Vagina (tissue), 2 donors: ENCODE measurements around the gene CDCP1. TPM values are rescaled to one million over a fixed set of nuclear protein-coding genes. Genes with fewer than 3 reads are reported as not detected.

Experiments
- DNase-seq, 2 donors: peaks; one replicate each; pipeline ENCODE4 v3.0.0-alpha.2; 2017; ENCODE audit errors: extremely low spot score in 2 of 2
- H3K27ac ChIP-seq: fragments of 200-600 bp; sonication (generic); one replicate; pipeline ENCODE4 v1.5.1; 2019
- H3K27me3 ChIP-seq: fragments of 200-600 bp; sonication (generic); one replicate; pipeline ENCODE4 v1.5.1; 2019
- H3K36me3 ChIP-seq, 2 donors: fragments of 200-600 bp; sonication (generic); one replicate each; pipeline ENCODE4 v1.5.1; 2017 to 2019
- H3K4me1 ChIP-seq: fragments of 200-600 bp; sonication (generic); one replicate; pipeline ENCODE4 v1.5.1; 2019
- H3K4me3 ChIP-seq, 2 donors: fragments of 200-600 bp; sonication (generic); 1 replicate in 1 of 2; 2 replicates in 1 of 2; pipeline ENCODE4 v1.5.1; 2016 to 2019
- H3K9me3 ChIP-seq: fragments of 200-600 bp; sonication (generic); one replicate; pipeline ENCODE4 v1.5.1; 2019
- CTCF ChIP-seq, 3 experiments: fragments of 450-650 bp in 2 of 3; fragments of 200-600 bp in 1 of 3; sonication (generic) in 1 of 3; IDR thresholded peaks; one replicate each; pipeline ENCODE4 v1.5.1; 2017 to 2019; ENCODE audit warnings: antibody characterized with exemption in 3 of 3, mild to moderate bottlenecking in 2 of 3, moderate library complexity in 2 of 3
- POLR2A ChIP-seq, 2 donors: fragments of 450-650 bp; IDR thresholded peaks; one replicate each; pipeline ENCODE4 v1.6.1; 2017; ENCODE audit warnings: antibody characterized with exemption in 2 of 2, mild to moderate bottlenecking in 2 of 2, moderate library complexity in 2 of 2
- POLR2AphosphoS5 ChIP-seq, 2 donors: sonication (generic); formaldehyde crosslinking; IDR thresholded peaks; one replicate each; pipeline ENCODE4 v1.9.0; 2017; ENCODE audit warnings: antibody characterized with exemption in 2 of 2, mild to moderate bottlenecking in 2 of 2, low read depth in 1 of 2; ENCODE audit not compliant: insufficient read depth in 1 of 2
- intact Hi-C: fragments of 100-400 bp; cut with DNase I; formaldehyde crosslinking; loops from one replicate; pipeline ENCODE4 v1.15.1; 2023
- total RNA-seq: library from RNA; depleted of rRNA; stranded (reverse); fragments of >200 nt; gene quantifications from one replicate; pipeline ENCODE4 v1.2.3, GENCODE V29; 2016

The CDCP1 gene
- total RNA-seq, 1 donor from 2014 or later, result 27.5 TPM

- H3K27ac ChIP-seq, result no peak overlapping the region
These were observed 26.3 kb downstream of the CDCP1 start for GRCh38 chr3:45119824-45120358.

GRCh38 chr3:45119376-45119775 lies 26.8 kb downstream of the CDCP1 start:
- no peaks in the 10 kb centered on the region for H3K9me3 ChIP-seq
- TF ChIP-seq POLR2AphosphoS5 (IDR thresholded peaks at IDR 0.05; ENCODE audit: insufficient read depth in 1 of 2, low read depth in 1 of 2), result no peak
- no peak for TF ChIP-seq POLR2A (IDR thresholded peaks at IDR 0.05)
- no peak for TF ChIP-seq CTCF (IDR thresholded peaks at IDR 0.05)
- H3K27ac ChIP-seq, result no peak overlapping the region
- no peak for DNase-seq
- peaks cover 32% of the 10 kb centered on the region for H3K4me1 ChIP-seq
- H3K36me3 ChIP-seq, result no peaks in the 10 kb centered on the region
- no peaks in the 10 kb centered on the region for H3K27me3 ChIP-seq
- intact Hi-C loops, result no loop called here
- H3K4me3 ChIP-seq, result no peak overlapping the region

More at GRCh38 chr3:45119824-45120358, 26.3 kb downstream of the CDCP1 start:
- H3K4me3 ChIP-seq, result no peak overlapping the region
- H3K36me3 ChIP-seq, result no peaks in the 10 kb centered on the region
- no peaks in the 10 kb centered on the region for H3K9me3 ChIP-seq
- intact Hi-C loops, result no loop called here
- DNase-seq, result no peak
- TF ChIP-seq POLR2AphosphoS5 (IDR thresholded peaks at IDR 0.05; ENCODE audit: insufficient read depth in 1 of 2, low read depth in 1 of 2), result no peak
- TF ChIP-seq POLR2A (IDR thresholded peaks at IDR 0.05), result no peak
- TF ChIP-seq CTCF (IDR thresholded peaks at IDR 0.05), result no peak
- H3K27me3 ChIP-seq, result no peaks in the 10 kb centered on the region
- H3K4me1 ChIP-seq, result peaks cover 36% of the 10 kb centered on the region

- Histone ChIP-seq H3K27ac (no peak overlapping the region), H3K4me1 (peaks cover 25% of the 10 kb centered on the region), H3K9me3 (no peaks in the 10 kb centered on the region), H3K36me3 (no peaks in the 10 kb centered on the region), H3K4me3 (no peak overlapping the region), H3K27me3 (no peaks in the 10 kb centered on the region)
- no peak for DNase-seq
- TF ChIP-seq POLR2A (IDR thresholded peaks at IDR 0.05) (no peak), CTCF (IDR thresholded peaks at IDR 0.05) (no peak), POLR2AphosphoS5 (IDR thresholded peaks at IDR 0.05; ENCODE audit: insufficient read depth in 1 of 2, low read depth in 1 of 2) (no peak)
- intact Hi-C loops, result no loop called here
These were observed 27.5 kb downstream of the CDCP1 start for GRCh38 chr3:45118615-45119071.

GRCh38 chr3:45116350-45116749 lies 29.8 kb downstream of the CDCP1 start:
- Histone ChIP-seq H3K4me1 (peaks cover 13% of the 10 kb centered on the region), H3K36me3 (no peaks in the 10 kb centered on the region), H3K4me3 (no peak overlapping the region), H3K27ac (no peak overlapping the region), H3K9me3 (no peaks in the 10 kb centered on the region), H3K27me3 (no peaks in the 10 kb centered on the region)
- intact Hi-C loops, result no loop called here
- TF ChIP-seq CTCF (IDR thresholded peaks at IDR 0.05), result no peak
- DNase-seq, result no peak

GRCh38 chr3:45113625-45114050 lies 32.5 kb downstream of the CDCP1 start:
- intact Hi-C loops, result no loop called here
- Histone ChIP-seq H3K27ac (no peak overlapping the region), H3K27me3 (no peaks in the 10 kb centered on the region), H3K4me1 (no peaks in the 10 kb centered on the region), H3K4me3 (no peak overlapping the region), H3K9me3 (no peaks in the 10 kb centered on the region), H3K36me3 (no peaks in the 10 kb centered on the region)
- TF ChIP-seq POLR2A (IDR thresholded peaks at IDR 0.05) (no peak), POLR2AphosphoS5 (IDR thresholded peaks at IDR 0.05; ENCODE audit: insufficient read depth in 1 of 2, low read depth in 1 of 2) (no peak), CTCF (IDR thresholded peaks at IDR 0.05) (no peak)
- DNase-seq, result no peak
